T-cell (primary cell): ENCODE data around the gene MED23. TPM values are rescaled to one million over a fixed set of nuclear protein-coding genes. Genes with fewer than 3 reads are reported as not detected.

Experiments used
- ATAC-seq, 4 experiments: fragments of 200-7000 bp in 3 of 4; fragments of 150-1000 bp in 1 of 4; cut with Tn5 transposase; replicated peaks in 1 of 4; 1 replicate in 3 of 4; 2 replicates in 1 of 4; pipeline ENCODE4 v1.10.0; 2021; ENCODE audit warnings: moderate library complexity in 3 of 4, mild to moderate bottlenecking in 2 of 4, moderate number of reproducible peaks in 1 of 4
- CTCF ChIA-PET, 2 donors: fragments of 300-600 bp; sonication (Branson Sonifier 250); formaldehyde crosslinking; loops; one replicate each; lab custom pipeline; 2022; ENCODE audit warnings: antibody characterized with exemption in 2 of 2; lab: Charles Lee
- POLR2A ChIA-PET, 2 donors: fragments of 300-600 bp; sonication (Branson Sonifier 250); formaldehyde crosslinking; loops; one replicate each; lab custom pipeline; 2022; ENCODE audit warnings: antibody characterized with exemption in 2 of 2; lab: Charles Lee
- DNase-seq, 35 experiments: peaks; one replicate each; pipeline versions ENCODE4 v3.0.0 to v3.0.0-alpha.2; 2013 to 2023
- H3K27ac ChIP-seq: one replicate; pipeline ENCODE4 v1.5.1; 2013; ENCODE audit warnings: low read length
- H3K27me3 ChIP-seq, 2 experiments: replicated peaks in 1 of 2; 1 replicate in 1 of 2; 2 replicates in 1 of 2; pipeline versions ENCODE4 v1.6.1 to v1.7.0; 2013; ENCODE audit warnings: low read length in 1 of 2, mixed read lengths in 1 of 2; ENCODE audit not compliant: control insufficient read depth in 2 of 2, insufficient read depth in 2 of 2; ENCODE audit errors: extremely low read depth in 1 of 2
- H3K36me3 ChIP-seq, 2 donors: 1 replicate in 1 of 2; 2 replicates in 1 of 2; pipeline versions ENCODE4 v1.6.1 to v1.7.0; 2013; ENCODE audit warnings: low read length in 1 of 2; ENCODE audit not compliant: control insufficient read depth in 2 of 2, insufficient read depth in 1 of 2; ENCODE audit errors: extremely low read depth in 1 of 2
- H3K4me1 ChIP-seq, 2 experiments: 1 replicate in 1 of 2; 2 replicates in 1 of 2; pipeline versions ENCODE4 v1.6.1 to v1.7.0; 2013; ENCODE audit warnings: low read length in 2 of 2, mixed read lengths in 1 of 2; ENCODE audit not compliant: insufficient read depth in 2 of 2, control insufficient read depth in 1 of 2; ENCODE audit errors: extremely low read depth in 1 of 2
- H3K4me3 ChIP-seq, 2 donors: 1 replicate in 1 of 2; 2 replicates in 1 of 2; pipeline versions ENCODE4 v1.5.1 to v1.7.0; 2013; ENCODE audit warnings: mild to moderate bottlenecking in 2 of 2, low read length in 1 of 2, moderate library complexity in 1 of 2; ENCODE audit not compliant: control insufficient read depth in 1 of 2; ENCODE audit errors: extremely low read depth in 1 of 2
- H3K9me3 ChIP-seq: 2 replicates; pipeline ENCODE4 v1.7.0; 2013
- H3K27ac Mint-ChIP-seq, 2 donors: one replicate each; pipeline ENCODE4 v1.8.0; 2020 to 2021; ENCODE audit warnings: mild to moderate bottlenecking in 2 of 2, mixed read lengths in 2 of 2
- H3K27me3 Mint-ChIP-seq, 2 donors: one replicate each; pipeline ENCODE4 v1.8.0; 2021 to 2022; ENCODE audit warnings: mixed read lengths in 2 of 2
- H3K36me3 Mint-ChIP-seq: one replicate; pipeline ENCODE4 v1.8.0; 2021; ENCODE audit warnings: mixed read lengths
- H3K4me1 Mint-ChIP-seq, 3 donors: one replicate each; pipeline ENCODE4 v1.8.0; 2020 to 2022; ENCODE audit warnings: mixed read lengths in 3 of 3, mild to moderate bottlenecking in 1 of 3
- H3K4me3 Mint-ChIP-seq, 3 donors: one replicate each; pipeline ENCODE4 v1.8.0; 2020 to 2022; ENCODE audit warnings: mild to moderate bottlenecking in 3 of 3, mixed read lengths in 3 of 3, moderate library complexity in 3 of 3
- H3K9me3 Mint-ChIP-seq, 3 donors: one replicate each; pipeline ENCODE4 v1.8.0; 2020 to 2022; ENCODE audit warnings: mixed read lengths in 3 of 3
- WGBS: methylation state at CpG from one replicate; pipeline ENCODE4 v1.1.5; 2013; ENCODE audit warnings: missing lambda C conversion rate; ENCODE audit not compliant: insufficient coverage; 5-methylcytosine and 5-hydroxymethylcytosine counted together
- total RNA-seq, 35 experiments: library from RNA in 6 of 35; stranded (reverse) in 6 of 35; fragments of 120-200 nt in 1 of 35; gene quantifications; one replicate each; pipeline versions ENCODE4 v1.2.1 to v1.2.4 and lab custom pipeline; 2013 to 2026

MED23 gene
- total RNA-seq, 5 donors from 2014 or later (not counting 1 experiment from before 2014, with no cell fraction given), result 45.6 to 64.5 (median 46.6) TPM

GRCh38 chr6:131575834-131576478 lies 52.1 kb downstream of the MED23 start:
- peaks cover 64% of the 10 kb centered on the region for H3K36me3 Mint-ChIP-seq
- WGBS, result 95% methylated on average over 4 of the region's 5 CpGs
- peaks cover 0 to 8% (median 0%) of the 10 kb centered on the region in 3 donors for H3K4me1 Mint-ChIP-seq
- Histone ChIP-seq H3K36me3 (peaks cover 7 to 22% of the 10 kb centered on the region in 2 donors), H3K27me3 (no peaks in the 10 kb centered on the region), H3K27ac (no peak overlapping the region), H3K4me3 (no peak overlapping the region), H3K4me1 (no peaks in the 10 kb centered on the region), H3K9me3 (no peaks in the 10 kb centered on the region)
- ChIA-PET CTCF (no interaction called here), POLR2A (interaction anchor here in 1 of 2 donors (0.6 kb wide), 1 partner anchor 53 kb away, joined by 3 read pairs; no protein-coding TSS in a partner anchor)
- DNase-seq (no peak), ATAC-seq (no peak)
- H3K27ac Mint-ChIP-seq, result no peak overlapping the region
- H3K9me3 Mint-ChIP-seq, result no peaks in the 10 kb centered on the region
- H3K4me3 Mint-ChIP-seq, result no peak overlapping the region
- H3K27me3 Mint-ChIP-seq, result no peaks in the 10 kb centered on the region

GRCh38 chr6:131574686-131575085 lies 53.4 kb downstream of the MED23 start:
- ChIA-PET POLR2A (no interaction called here), CTCF (no interaction called here)
- H3K4me3 ChIP-seq, result no peak overlapping the region
- peaks cover 7 to 11% of the 10 kb centered on the region in 2 donors for H3K36me3 ChIP-seq
- peaks cover 0 to 8% (median 0%) of the 10 kb centered on the region in 3 donors for H3K4me1 Mint-ChIP-seq
- no peaks in the 10 kb centered on the region for H3K9me3 ChIP-seq
- WGBS, result 94% methylated on average over 2 of the region's 4 CpGs
- H3K4me1 ChIP-seq, result no peaks in the 10 kb centered on the region
- no peak overlapping the region for H3K4me3 Mint-ChIP-seq
- no peaks in the 10 kb centered on the region for H3K9me3 Mint-ChIP-seq
- no peak overlapping the region for H3K27ac Mint-ChIP-seq
- no peak for ATAC-seq
- H3K27me3 ChIP-seq, result no peaks in the 10 kb centered on the region
- no peak for DNase-seq
- H3K27ac ChIP-seq, result no peak overlapping the region
- peaks cover 65% of the 10 kb centered on the region for H3K36me3 Mint-ChIP-seq
- H3K27me3 Mint-ChIP-seq, result no peaks in the 10 kb centered on the region

GRCh38 chr6:131574133-131574532 lies 53.9 kb downstream of the MED23 start:
- Mint-ChIP-seq H3K9me3 (no peaks in the 10 kb centered on the region), H3K27me3 (no peaks in the 10 kb centered on the region), H3K4me3 (no peak overlapping the region), H3K36me3 (peaks cover 63% of the 10 kb centered on the region), H3K27ac (no peak overlapping the region), H3K4me1 (peaks cover 0 to 8% (median under 1%) of the 10 kb centered on the region in 3 donors)
- DNase-seq (no peak), ATAC-seq (no peak)
- no CpG with 5 or more reads among the region's 2 CpGs for WGBS
- ChIA-PET CTCF (no interaction called here), POLR2A (no interaction called here)
- Histone ChIP-seq H3K27me3 (no peaks in the 10 kb centered on the region), H3K36me3 (peaks cover 6 to 8% of the 10 kb centered on the region in 2 donors), H3K27ac (no peak overlapping the region), H3K9me3 (no peaks in the 10 kb centered on the region), H3K4me1 (no peaks in the 10 kb centered on the region), H3K4me3 (no peak overlapping the region)

GRCh38 chr6:131572686-131573415 lies 55.2 kb downstream of the MED23 start, which contains the start of gene ARG1:
TSS of gene ARG1 (plus strand) at chr6:131573226. CDS start at chr6:131573283, 57 bp downstream.
- Mint-ChIP-seq H3K27me3 (no peaks in the 10 kb centered on the region), H3K9me3 (no peaks in the 10 kb centered on the region), H3K36me3 (peaks cover 67% of the 10 kb centered on the region), H3K4me1 (peaks cover 4 to 8% (median 6%) of the 10 kb centered on the region in 3 donors), H3K4me3 (no peak within 1 kb of the TSS), H3K27ac (peak within 1 kb of the TSS in 1 of 2 donors; percentile 17)
- ChIA-PET POLR2A (no interaction called here), CTCF (no interaction called here)
- ATAC-seq (no peak), DNase-seq (no peak)
- H3K27ac ChIP-seq, result no peak within 1 kb of the TSS
- H3K36me3 ChIP-seq, result peaks cover 0 to 6% of the 10 kb centered on the region in 2 donors
- H3K4me3 ChIP-seq, result no peak within 1 kb of the TSS
- WGBS, result 94% methylated on average over 2 of the region's 6 CpGs
- H3K4me1 ChIP-seq, result no peaks in the 10 kb centered on the region
- no peaks in the 10 kb centered on the region for H3K27me3 ChIP-seq
- no peaks in the 10 kb centered on the region for H3K9me3 ChIP-seq

- H3K4me3 Mint-ChIP-seq, result no peak overlapping the region
- Histone ChIP-seq H3K27me3 (peaks cover 0 to 3% of the 10 kb centered on the region in 2 experiments), H3K9me3 (no peaks in the 10 kb centered on the region), H3K27ac (no peak overlapping the region), H3K4me1 (no peaks in the 10 kb centered on the region), H3K4me3 (no peak overlapping the region), H3K36me3 (no peaks in the 10 kb centered on the region)
- DNase-seq (no peak), ATAC-seq (no peak)
- WGBS, result no CpG with 5 or more reads among the region's 4 CpGs
- H3K27me3 Mint-ChIP-seq, result no peaks in the 10 kb centered on the region
- CTCF ChIA-PET, result no interaction called here
- peaks cover 0 to 6% (median 4%) of the 10 kb centered on the region in 3 donors for H3K4me1 Mint-ChIP-seq
- POLR2A ChIA-PET, result interaction anchor here in 1 of 2 donors (0.7 kb wide), 1 partner anchor 11 kb away, joined by 12 read pairs; no protein-coding TSS in a partner anchor
- no peaks in the 10 kb centered on the region for H3K9me3 Mint-ChIP-seq
- no peak overlapping the region for H3K27ac Mint-ChIP-seq
- H3K36me3 Mint-ChIP-seq, result peaks cover 42% of the 10 kb centered on the region
These were observed 59.3 kb downstream of the MED23 start for GRCh38 chr6:131568726-131569125.

- Histone ChIP-seq H3K27ac (no peak overlapping the region), H3K4me1 (no peaks in the 10 kb centered on the region), H3K36me3 (no peaks in the 10 kb centered on the region), H3K27me3 (peaks cover 0 to 6% of the 10 kb centered on the region in 2 experiments), H3K4me3 (no peak overlapping the region), H3K9me3 (no peaks in the 10 kb centered on the region)
- Mint-ChIP-seq H3K9me3 (no peaks in the 10 kb centered on the region), H3K4me1 (peaks cover 0 to 6% (median 4%) of the 10 kb centered on the region in 3 donors), H3K36me3 (peaks cover 16% of the 10 kb centered on the region), H3K27me3 (no peaks in the 10 kb centered on the region), H3K4me3 (no peak overlapping the region), H3K27ac (no peak overlapping the region)
- ATAC-seq (no peak), DNase-seq (no peak)
- POLR2A ChIA-PET, result interaction anchor here in 1 of 2 donors (0.6 kb wide), 1 partner anchor 39 kb away, joined by 8 read pairs; no protein-coding TSS in a partner anchor
- CTCF ChIA-PET, result interaction anchor here in 1 of 2 donors (0.8 kb wide), 1 partner anchor 44 kb away, joined by 3 read pairs; no protein-coding TSS in a partner anchor
- WGBS, result no CpG with 5 or more reads among the region's 2 CpGs
These were observed 63.0 kb downstream of the MED23 start for GRCh38 chr6:131565056-131565455.
